ENCODE measurements around the gene WWOX.

GRCh38 chr16:78306361-78306760 is 206.9 kb downstream of the WWOX start:
- TF ChIP-seq CTCF (IDR thresholded peaks at IDR 0.05), result no peak
- TF ChIP-seq POLR2A (IDR thresholded peaks at IDR 0.05), result no peak
- TF ChIP-seq POLR2AphosphoS5 (IDR thresholded peaks at IDR 0.05), result no peak
- TF ChIP-seq EP300 (IDR thresholded peaks at IDR 0.05), result no peak
